ENCODE results near the gene OR4E2. TPM values are rescaled to one million over a fixed set of nuclear protein-coding genes. Genes with fewer than 3 reads are reported as not detected.
"Not testable (repeated sequence)": the region's sequence is repeated elsewhere in the genome, so short reads cannot be mapped to it uniquely, and the experiment has no call there.

Gene OR4E2
- total RNA-seq, 2 experiments from 2014 or later, result not detected

- Histone ChIP-seq H3K4me2 (ENCODE audit: low read length) (no peak overlapping the region), H3K4me1 (ENCODE audit: insufficient read depth, low read length, poor library complexity, severe bottlenecking) (no peaks in the 10 kb centered on the region), H3K9me3 (ENCODE audit: low read length) (no peaks in the 10 kb centered on the region), H4K20me1 (ENCODE audit: insufficient read depth, low read length) (no peaks in the 10 kb centered on the region), H2AFZ (ENCODE audit: low read length) (no peak overlapping the region), H3K9me2 (ENCODE audit: insufficient read depth, low read length) (no peaks in the 10 kb centered on the region), H3K4me3 (ENCODE audit: low read depth, low read length, poor library complexity, severe bottlenecking) (no peak overlapping the region), H3K79me2 (ENCODE audit: insufficient read depth, low read depth, low read length) (no peaks in the 10 kb centered on the region), H3K27ac (ENCODE audit: low read depth, low read length, poor library complexity, severe bottlenecking) (no peak overlapping the region), H3K36me3 (ENCODE audit: insufficient read depth, low read length) (no peaks in the 10 kb centered on the region)
- CTCF ChIA-PET (ENCODE audit: unreplicated experiment), result no interaction called here
- POLR2A ChIA-PET, result no interaction called here
- intact Hi-C loops (cut with micrococcal nuclease; ENCODE audit: unreplicated experiment), result no loop called here
- TF ChIP-seq CTCF (conservative IDR thresholded peaks at IDR 0.05; ENCODE audit: low read length), result no peak
- no peak for DNase-seq (ENCODE audit: low spot score)
- no TSS peak for BruUV-seq (replicated peaks)
Observed at GRCh38 chr14:21617614-21618013, 36.0 kb upstream of the OR4E2 start.

- H3K4me2 ChIP-seq (ENCODE audit: low read length), result no peak overlapping the region
- H3K36me3 ChIP-seq (ENCODE audit: insufficient read depth, low read length), result no peaks in the 10 kb centered on the region
- no peaks in the 10 kb centered on the region for H3K4me1 ChIP-seq (ENCODE audit: insufficient read depth, low read length, poor library complexity, severe bottlenecking)
- POLR2A ChIA-PET, result interaction anchor here (0.7 to 0.8 kb wide), 2 partner anchors 14 to 18 kb away, joined by 4 to 5 read pairs; no protein-coding TSS in a partner anchor
- CTCF ChIA-PET (ENCODE audit: unreplicated experiment), result no interaction called here
- H3K9me3 ChIP-seq (ENCODE audit: low read length), result no peaks in the 10 kb centered on the region
- TF ChIP-seq CTCF (conservative IDR thresholded peaks at IDR 0.05; ENCODE audit: low read length), result no peak
- TF ChIP-seq EZH2phosphoT487 (IDR thresholded peaks at IDR 0.05; ENCODE audit: borderline replicate concordance, low read depth, low read length), result no peak
- H3K79me2 ChIP-seq (ENCODE audit: insufficient read depth, low read depth, low read length), result no peaks in the 10 kb centered on the region
- intact Hi-C loops (cut with micrococcal nuclease; ENCODE audit: unreplicated experiment), result no loop called here
- H4K20me1 ChIP-seq (ENCODE audit: insufficient read depth, low read length), result no peaks in the 10 kb centered on the region
- H2AFZ ChIP-seq (ENCODE audit: low read length), result no peak overlapping the region
- no peaks in the 10 kb centered on the region for H3K9me2 ChIP-seq (ENCODE audit: insufficient read depth, low read length)
- no peak for DNase-seq (ENCODE audit: low spot score)
- no peak overlapping the region for H3K4me3 ChIP-seq (ENCODE audit: low read depth, low read length, poor library complexity, severe bottlenecking)
- H3K27ac ChIP-seq (ENCODE audit: low read depth, low read length, poor library complexity, severe bottlenecking), result no peak overlapping the region
- no TSS peak for BruUV-seq (replicated peaks)
Observed at GRCh38 chr14:21626491-21627230, 27.0 kb upstream of the OR4E2 start.

- H3K4me3 ChIP-seq (ENCODE audit: low read depth, low read length, poor library complexity, severe bottlenecking); H3K79me2 ChIP-seq (ENCODE audit: insufficient read depth, low read depth, low read length); H3K9me2 ChIP-seq (ENCODE audit: insufficient read depth, low read length); intact Hi-C loops (cut with micrococcal nuclease; ENCODE audit: unreplicated experiment); H3K4me1 ChIP-seq (ENCODE audit: insufficient read depth, low read length, poor library complexity, severe bottlenecking); H2AFZ ChIP-seq (ENCODE audit: low read length); DNase-seq (ENCODE audit: low spot score); H3K36me3 ChIP-seq (ENCODE audit: insufficient read depth, low read length); H3K9me3 ChIP-seq (ENCODE audit: low read length); H3K27ac ChIP-seq (ENCODE audit: low read depth, low read length, poor library complexity, severe bottlenecking); H3K4me2 ChIP-seq (ENCODE audit: low read length); H4K20me1 ChIP-seq (ENCODE audit: insufficient read depth, low read length); BruUV-seq (replicated peaks); CTCF ChIA-PET (ENCODE audit: unreplicated experiment): not testable (repeated sequence)
- POLR2A ChIA-PET, result interaction anchor here (1.0 kb wide), 1 partner anchor 20 kb away, joined by 3 read pairs; no protein-coding TSS in a partner anchor
Observed at GRCh38 chr14:21630503-21630902, 23.1 kb upstream of the OR4E2 start.
